Panc1 (cell line): Measurements from ENCODE around the gene RAB10. TPM values are rescaled to one million over a fixed set of nuclear protein-coding genes. Genes with fewer than 3 reads are reported as not detected.
A peak's percentile ranks its signal among the peaks of the same experiment; 100 is the strongest.

ENCODE experiments used
- ATAC-seq: fragments of 200-7000 bp; cut with Tn5 transposase; 2 replicates; pipeline ENCODE4 v1.9.1; 2020; ENCODE audit warnings: mild to moderate bottlenecking, moderate library complexity
- BruUV-seq: library from RNA; stranded (reverse); fragments of 400-500 nt; replicated peaks from 2 replicates; lab custom pipeline; 2021; lab: Mats Ljungman, UMichigan
- CTCF ChIA-PET: fragments of 300-600 bp; sonication (Branson Sonifier 250); formaldehyde crosslinking; loops from one replicate; lab custom pipeline; 2022; ENCODE audit warnings: antibody characterized with exemption; lab: Charles Lee
- POLR2A ChIA-PET: fragments of 300-600 bp; sonication (Branson Sonifier 250); formaldehyde crosslinking; loops from one replicate; lab custom pipeline; 2022; ENCODE audit warnings: antibody characterized with exemption; lab: Charles Lee
- DNase-seq: peaks from one replicate; pipeline ENCODE4 v3.0.0-alpha.2; 2010; ENCODE audit warnings: low read depth, low spot score
- H3K27ac ChIP-seq: 2 replicates; pipeline ENCODE4 v1.5.1; 2011; ENCODE audit warnings: mild to moderate bottlenecking, low read length, inconsistent platforms
- H3K27me3 ChIP-seq: fragments of 200-500 bp; sonication (Bioruptor generic); 2 replicates; pipeline ENCODE4 v1.6.0; 2014; ENCODE audit warnings: low read length, inconsistent platforms; ENCODE audit not compliant: control insufficient read depth, insufficient read depth
- H3K36me3 ChIP-seq: fragments of 200-500 bp; sonication (Bioruptor generic); 2 replicates; pipeline ENCODE4 v1.5.1; 2014; ENCODE audit warnings: inconsistent platforms, mild to moderate bottlenecking, low read length, moderate library complexity; ENCODE audit not compliant: control insufficient read depth, insufficient read depth
- H3K4me1 ChIP-seq: 2 replicates; pipeline ENCODE4 v1.5.1; 2011; ENCODE audit warnings: inconsistent platforms, mild to moderate bottlenecking, low read length, moderate library complexity; ENCODE audit not compliant: control insufficient read depth, insufficient read depth
- H3K4me3 ChIP-seq, 2 experiments: 2 replicates each; pipeline ENCODE4 v1.5.1; 2011 to 2012; ENCODE audit warnings: low read depth in 2 of 2, low read length in 2 of 2, mild to moderate bottlenecking in 2 of 2, inconsistent platforms in 1 of 2, moderate library complexity in 1 of 2
- H3K9me3 ChIP-seq: fragments of 200-500 bp; sonication (Bioruptor generic); 2 replicates; pipeline ENCODE4 v1.5.1; 2014; ENCODE audit warnings: low read depth, mild to moderate bottlenecking, inconsistent platforms, low read length, moderate library complexity; ENCODE audit not compliant: control insufficient read depth, insufficient read depth
- POLR2AphosphoS5 ChIP-seq: IDR thresholded peaks from 2 replicates; pipeline ENCODE4 v1.6.1; 2012; ENCODE audit warnings: mild to moderate bottlenecking, low read depth, low read length, moderate library complexity
- SIN3A ChIP-seq: IDR thresholded peaks from 2 replicates; pipeline ENCODE4 v1.6.1; 2012; ENCODE audit warnings: low read depth, mild to moderate bottlenecking, low read length, moderate library complexity, borderline replicate concordance; ENCODE audit not compliant: insufficient read depth
- TCF7L2 ChIP-seq: IDR thresholded peaks from 2 replicates; pipeline ENCODE4 v1.6.1; 2011; ENCODE audit warnings: mild to moderate bottlenecking, low read depth, low read length, inconsistent platforms
- in situ Hi-C: cut with HindIII; loops from 2 replicates; pipeline ENCODE4 v1.10.0; 2016; ENCODE audit warnings: low sequenced_read_pairs, low pct_unique_long_range_greater_than_20kb
- intact Hi-C: fragments of 100-400 bp; cut with micrococcal nuclease; formaldehyde crosslinking; loops from one replicate; pipeline ENCODE4 v1.10.0; 2022; ENCODE audit not compliant: unreplicated experiment
- total RNA-seq: library from RNA; stranded (reverse); gene quantifications from one replicate; pipeline ENCODE4 v1.2.1, GENCODE V29; 2021; ENCODE audit not compliant: unreplicated experiment
- TF ChIP-seq, protein P1 (sequence below), 2 experiments: IDR thresholded peaks; 2 replicates each; pipeline ENCODE4 v1.6.1; 2011 to 2012; ENCODE audit warnings: low read depth in 2 of 2, control low read depth in 1 of 2, low read length in 1 of 2, mild to moderate bottlenecking in 1 of 2, moderate library complexity in 1 of 2; ENCODE audit not compliant: insufficient read depth in 1 of 2
- TF ChIP-seq, protein P2 (sequence below): fragments of 450-650 bp; IDR thresholded peaks from 2 replicates; pipeline ENCODE4 v1.5.1; 2017; ENCODE audit warnings: mild to moderate bottlenecking

Gene RAB10
- total RNA-seq, 1 experiment from 2014 or later, result 208 TPM

DNA sequence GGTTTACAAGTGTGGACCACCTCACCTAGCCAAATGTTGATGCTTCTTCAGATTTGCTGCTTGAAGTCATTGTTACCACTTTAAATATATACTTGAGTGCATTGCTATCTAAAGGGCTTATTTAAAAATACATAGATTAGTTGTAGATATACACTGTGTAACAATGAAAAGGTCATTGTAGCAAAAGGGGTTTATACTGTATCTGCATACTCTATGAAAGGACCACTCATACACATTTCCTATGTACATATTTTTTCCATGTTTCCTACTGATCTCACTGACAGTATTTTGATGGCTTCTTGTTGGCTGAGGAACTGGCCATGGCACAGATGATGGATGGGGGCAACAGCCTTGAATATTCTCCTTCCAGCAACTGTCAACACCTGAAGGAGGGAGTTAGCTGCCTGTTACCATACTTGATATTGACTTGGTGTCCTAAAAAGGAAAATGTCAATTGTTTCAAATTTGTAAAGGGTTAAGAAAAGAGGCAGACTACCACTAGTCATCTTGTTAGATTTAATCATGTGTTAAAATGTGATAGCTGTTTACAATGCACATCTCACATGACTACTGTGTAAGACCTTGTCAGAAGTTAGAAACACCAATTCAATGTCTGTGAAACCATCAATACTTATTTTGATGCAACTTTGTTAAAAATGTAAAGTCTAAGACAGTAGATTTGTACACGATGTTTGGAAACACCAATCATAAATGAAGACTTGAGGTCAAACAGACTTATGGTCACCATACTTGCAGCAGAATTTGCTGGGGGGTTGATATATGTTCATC lies 33.5 kb downstream of the RAB10 start:
- ATAC-seq (no peak), DNase-seq (no peak)
- ChIA-PET CTCF (no interaction called here), POLR2A (no interaction called here)
- TF ChIP-seq TCF7L2, result no peak
- TF ChIP-seq, protein P1, sequence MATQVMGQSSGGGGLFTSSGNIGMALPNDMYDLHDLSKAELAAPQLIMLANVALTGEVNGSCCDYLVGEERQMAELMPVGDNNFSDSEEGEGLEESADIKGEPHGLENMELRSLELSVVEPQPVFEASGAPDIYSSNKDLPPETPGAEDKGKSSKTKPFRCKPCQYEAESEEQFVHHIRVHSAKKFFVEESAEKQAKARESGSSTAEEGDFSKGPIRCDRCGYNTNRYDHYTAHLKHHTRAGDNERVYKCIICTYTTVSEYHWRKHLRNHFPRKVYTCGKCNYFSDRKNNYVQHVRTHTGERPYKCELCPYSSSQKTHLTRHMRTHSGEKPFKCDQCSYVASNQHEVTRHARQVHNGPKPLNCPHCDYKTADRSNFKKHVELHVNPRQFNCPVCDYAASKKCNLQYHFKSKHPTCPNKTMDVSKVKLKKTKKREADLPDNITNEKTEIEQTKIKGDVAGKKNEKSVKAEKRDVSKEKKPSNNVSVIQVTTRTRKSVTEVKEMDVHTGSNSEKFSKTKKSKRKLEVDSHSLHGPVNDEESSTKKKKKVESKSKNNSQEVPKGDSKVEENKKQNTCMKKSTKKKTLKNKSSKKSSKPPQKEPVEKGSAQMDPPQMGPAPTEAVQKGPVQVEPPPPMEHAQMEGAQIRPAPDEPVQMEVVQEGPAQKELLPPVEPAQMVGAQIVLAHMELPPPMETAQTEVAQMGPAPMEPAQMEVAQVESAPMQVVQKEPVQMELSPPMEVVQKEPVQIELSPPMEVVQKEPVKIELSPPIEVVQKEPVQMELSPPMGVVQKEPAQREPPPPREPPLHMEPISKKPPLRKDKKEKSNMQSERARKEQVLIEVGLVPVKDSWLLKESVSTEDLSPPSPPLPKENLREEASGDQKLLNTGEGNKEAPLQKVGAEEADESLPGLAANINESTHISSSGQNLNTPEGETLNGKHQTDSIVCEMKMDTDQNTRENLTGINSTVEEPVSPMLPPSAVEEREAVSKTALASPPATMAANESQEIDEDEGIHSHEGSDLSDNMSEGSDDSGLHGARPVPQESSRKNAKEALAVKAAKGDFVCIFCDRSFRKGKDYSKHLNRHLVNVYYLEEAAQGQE (IDR thresholded peaks at IDR 0.05; ENCODE audit: insufficient read depth in 1 of 2, low read depth in 2 of 2, low read length in 1 of 2), result no peak
- no peak for TF ChIP-seq POLR2AphosphoS5
- TF ChIP-seq, protein P2, sequence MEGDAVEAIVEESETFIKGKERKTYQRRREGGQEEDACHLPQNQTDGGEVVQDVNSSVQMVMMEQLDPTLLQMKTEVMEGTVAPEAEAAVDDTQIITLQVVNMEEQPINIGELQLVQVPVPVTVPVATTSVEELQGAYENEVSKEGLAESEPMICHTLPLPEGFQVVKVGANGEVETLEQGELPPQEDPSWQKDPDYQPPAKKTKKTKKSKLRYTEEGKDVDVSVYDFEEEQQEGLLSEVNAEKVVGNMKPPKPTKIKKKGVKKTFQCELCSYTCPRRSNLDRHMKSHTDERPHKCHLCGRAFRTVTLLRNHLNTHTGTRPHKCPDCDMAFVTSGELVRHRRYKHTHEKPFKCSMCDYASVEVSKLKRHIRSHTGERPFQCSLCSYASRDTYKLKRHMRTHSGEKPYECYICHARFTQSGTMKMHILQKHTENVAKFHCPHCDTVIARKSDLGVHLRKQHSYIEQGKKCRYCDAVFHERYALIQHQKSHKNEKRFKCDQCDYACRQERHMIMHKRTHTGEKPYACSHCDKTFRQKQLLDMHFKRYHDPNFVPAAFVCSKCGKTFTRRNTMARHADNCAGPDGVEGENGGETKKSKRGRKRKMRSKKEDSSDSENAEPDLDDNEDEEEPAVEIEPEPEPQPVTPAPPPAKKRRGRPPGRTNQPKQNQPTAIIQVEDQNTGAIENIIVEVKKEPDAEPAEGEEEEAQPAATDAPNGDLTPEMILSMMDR, result no peak
- no peak for TF ChIP-seq SIN3A
- Histone ChIP-seq H3K4me1 (peaks cover 23% of the 10 kb centered on the region), H3K9me3 (no peaks in the 10 kb centered on the region), H3K27me3 (no peaks in the 10 kb centered on the region), H3K4me3 (no peak overlapping the region), H3K27ac (peak overlapping the region; percentile 37), H3K36me3 (peaks cover 3% of the 10 kb centered on the region; the same call in 1 of the 2 replicates)
- BruUV-seq, result no TSS peak
- in situ Hi-C loops (no loop called here), intact Hi-C loops (no loop called here)

DNA sequence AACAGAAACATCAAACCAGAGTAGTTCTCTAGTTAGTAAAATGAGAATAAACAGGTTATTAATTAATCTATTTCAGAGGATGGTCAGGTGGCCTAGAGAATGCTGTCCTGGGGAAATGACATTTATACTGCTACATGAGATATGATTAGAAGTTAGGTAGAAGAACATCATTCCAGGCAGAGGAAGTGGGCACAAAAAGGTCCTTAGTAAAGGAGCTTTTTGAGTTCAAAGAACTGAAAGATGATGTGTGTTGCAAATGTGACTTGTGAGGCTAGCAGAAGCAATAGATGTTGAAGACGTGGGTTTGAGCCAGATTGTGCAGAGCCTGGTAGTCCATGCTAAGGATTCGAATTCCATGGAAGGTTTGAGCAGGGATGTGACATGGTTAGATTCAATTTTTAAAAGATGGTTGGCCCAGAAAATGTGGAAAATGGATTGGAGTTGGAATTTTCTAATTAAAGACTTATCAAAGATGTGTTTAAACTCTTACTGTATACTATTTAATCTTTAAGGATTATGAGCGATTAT lies 34.2 kb downstream of the RAB10 start:
- Histone ChIP-seq H3K4me3 (no peak overlapping the region), H3K27ac (peak overlapping the region; percentile 70), H3K9me3 (no peaks in the 10 kb centered on the region), H3K36me3 (peaks cover 3% of the 10 kb centered on the region; the same call in 1 of the 2 replicates), H3K4me1 (peaks cover 24% of the 10 kb centered on the region), H3K27me3 (no peaks in the 10 kb centered on the region)
- DNase-seq, result no peak
- TF ChIP-seq SIN3A (no peak), TCF7L2 (no peak), POLR2AphosphoS5 (no peak)
- TF ChIP-seq, protein P1 (IDR thresholded peaks at IDR 0.05; ENCODE audit: insufficient read depth in 1 of 2, low read depth in 2 of 2, low read length in 1 of 2), result no peak
- TF ChIP-seq, protein P2, result no peak
- intact Hi-C loops (no loop called here), in situ Hi-C loops (no loop called here)
- ATAC-seq, result 0 out of 2 replicates have a peak, but pooled peaks have one; percentile 52
- ChIA-PET CTCF (no interaction called here), POLR2A (no interaction called here)
- no TSS peak for BruUV-seq
